Measurements from ENCODE around the gene LRRC32. TPM values are rescaled to one million over a fixed set of nuclear protein-coding genes. Genes with fewer than 3 reads are reported as not detected.

The LRRC32 gene
- total and polyA plus RNA-seq, 9 of the 15 experiments (the other 6 are each of a cell fraction or from before 2014, with no cell fraction given), result 0.10 to 0.50 (median 0.19) TPM; not detected in 5

GRCh38 chr11:76628408-76628947 lies 42.1 kb downstream of the LRRC32 start:
- Histone ChIP-seq H2AFZ (ENCODE audit: low read depth, low read length) (no peak overlapping the region), H3K4me1 (replicated peaks in 1 of 2; ENCODE audit: control insufficient read depth in 2 of 2, insufficient read depth in 2 of 2, low read length in 2 of 2) (peaks cover 14 to 29% of the 10 kb centered on the region in 2 experiments; a peak in 4 of 5 replicates), H3K9me3 (replicated peaks; ENCODE audit: control insufficient read depth, insufficient read depth, low read depth, low read length) (no peaks in the 10 kb centered on the region; the same call in 1 of the 2 replicates), H3K27ac (ENCODE audit: extremely low read depth, low read depth, low read length) (no peak overlapping the region), H4K20me1 (replicated peaks; ENCODE audit: control insufficient read depth, insufficient read depth, low read length) (no peaks in the 10 kb centered on the region), H3K9ac (ENCODE audit: insufficient read depth in 1 of 2, low read depth in 2 of 2, low read length in 2 of 2) (no peak overlapping the region), H3K4me2 (ENCODE audit: insufficient read depth, low read length) (no peak overlapping the region), H3K9me1 (ENCODE audit: control insufficient read depth, insufficient read depth, low read length) (no peaks in the 10 kb centered on the region), H3K4me3 (no peak overlapping the region), H3K79me2 (ENCODE audit: control insufficient read depth, insufficient read depth, low read length) (no peaks in the 10 kb centered on the region), H3K36me3 (ENCODE audit: control insufficient read depth, insufficient read depth, low read length) (no peaks in the 10 kb centered on the region), H3K27me3 (ENCODE audit: control insufficient read depth in 2 of 2, insufficient read depth in 2 of 2, low read length in 2 of 2) (no peaks in the 10 kb centered on the region)
- BruUV-seq (replicated peaks), result no TSS peak
- WGBS (ENCODE audit: insufficient coverage, low coverage, missing lambda C conversion rate), result 28% methylated on average over 8 of the region's 8 CpGs
- in situ Hi-C loops (cut with MboI) (no loop called here), intact Hi-C loops (cut with micrococcal nuclease) (no loop called here)
- DNase-seq (ENCODE audit: extremely low read depth in 1 of 4, low spot score in 3 of 4), result no peak
- ChIA-PET CTCF (ENCODE audit: low intra/inter-chr PET ratio) (no interaction called here), POLR2A (no interaction called here)
- no peak for ATAC-seq
- TF ChIP-seq ZNF232 (CRISPR knock-in tag; IDR thresholded peaks at IDR 0.05) (no peak), NRF1 (conservative IDR thresholded peaks at IDR 0.05 in 1 of 2, IDR thresholded peaks at IDR 0.05 in 1 of 2) (no peak), MCM7 (IDR thresholded peaks at IDR 0.05) (no peak), JUN (IDR thresholded peaks at IDR 0.05; ENCODE audit: borderline replicate concordance, low read depth, low read length) (no peak), JUN (CRISPR knock-in tag; IDR thresholded peaks at IDR 0.05; ENCODE audit: borderline replicate concordance) (no peak), CBFA2T3 (IDR thresholded peaks at IDR 0.05) (no peak), ZNF239 (CRISPR knock-in tag; IDR thresholded peaks at IDR 0.05) (no peak), FOXO4 (CRISPR knock-in tag; IDR thresholded peaks at IDR 0.05) (no peak), ZNF277 (CRISPR knock-in tag; IDR thresholded peaks at IDR 0.05; ENCODE audit: borderline replicate concordance) (no peak), BMI1 (IDR thresholded peaks at IDR 0.05; ENCODE audit: low read length) (no peak), SP1 (CRISPR knock-in tag; IDR thresholded peaks at IDR 0.05) (no peak), NCOA4 (IDR thresholded peaks at IDR 0.05; ENCODE audit: partially characterized antibody) (no peak), DLX4 (CRISPR knock-in tag; IDR thresholded peaks at IDR 0.05) (no peak), TSC22D4 (tag; IDR thresholded peaks at IDR 0.05) (no peak), TAF7 (tag; IDR thresholded peaks at IDR 0.05) (no peak)
- no peak for FAIRE-seq
